Natural killer cell treated with Interleukin-12 subunit alpha and Interleukin-12 subunit beta and Interleukin-15 and Interleukin-18, amount 100 ng/mL, for 72 hours (primary cell): ENCODE results near the gene ACP2. TPM values are rescaled to one million over a fixed set of nuclear protein-coding genes. Genes with fewer than 3 reads are reported as not detected.

Experiments used
- ATAC-seq, 2 donors: fragments of 150-1000 bp; cut with Tn5 transposase in 1 of 2; sonication (Bioruptor Pico), chemical (Tn5 transposase) in 1 of 2; 2 replicates each; pipeline ENCODE4 v1.10.0; 2021
- DNase-seq: peaks from one replicate; pipeline ENCODE4 v3.0.0; 2022; ENCODE audit warnings: low spot score
- H3K27ac Mint-ChIP-seq, 2 donors: 1 replicate in 1 of 2; 2 replicates in 1 of 2; pipeline ENCODE4 v1.8.0; 2022; ENCODE audit warnings: mixed read lengths in 2 of 2, mild to moderate bottlenecking in 1 of 2, moderate library complexity in 1 of 2
- H3K27me3 Mint-ChIP-seq, 2 donors: 1 replicate in 1 of 2; 2 replicates in 1 of 2; pipeline ENCODE4 v1.8.0; 2022; ENCODE audit warnings: mixed read lengths in 2 of 2
- H3K36me3 Mint-ChIP-seq: one replicate; pipeline ENCODE4 v1.8.0; 2022; ENCODE audit warnings: mixed read lengths
- H3K4me1 Mint-ChIP-seq, 2 donors: 1 replicate in 1 of 2; 2 replicates in 1 of 2; pipeline ENCODE4 v1.8.0; 2022; ENCODE audit warnings: low read depth in 2 of 2, mixed read lengths in 2 of 2, mild to moderate bottlenecking in 1 of 2
- H3K4me3 Mint-ChIP-seq: one replicate; pipeline ENCODE4 v1.8.0; 2022; ENCODE audit warnings: mixed read lengths
- H3K9me3 Mint-ChIP-seq: 2 replicates; pipeline ENCODE4 v1.8.0; 2022; ENCODE audit warnings: mixed read lengths
- total RNA-seq, 2 donors: library from RNA; stranded (reverse); gene quantifications; one replicate each; pipeline ENCODE4 v1.2.3, GENCODE V29; 2022

ACP2 gene
- total RNA-seq, result 10 to 100 TPM; 27.3 to 33.3 TPM

- H3K27me3 Mint-ChIP-seq, result no peaks in the 10 kb centered on the region
- no peaks in the 10 kb centered on the region for H3K9me3 Mint-ChIP-seq
- ATAC-seq (peak; percentile 98), DNase-seq (peak; percentile 87)
- H3K27ac Mint-ChIP-seq, result peak within 1 kb of the TSS; percentile 94 to 99
- H3K4me3 Mint-ChIP-seq, result peak within 1 kb of the TSS; percentile 96
- H3K36me3 Mint-ChIP-seq, result no peaks in the 10 kb centered on the region
- H3K4me1 Mint-ChIP-seq, result peaks cover 18 to 28% of the 10 kb centered on the region in 2 donors
These were observed at the start of gene ACP2 for GRCh38 chr11:47248664-47249377. Gene ACP2, minus strand, starts transcription at chr11:47248814. Its CDS starts 25 bp downstream, at chr11:47248789.

- H3K4me1 Mint-ChIP-seq, result peaks cover 5 to 20% of the 10 kb centered on the region in 2 donors
- ATAC-seq, result no peak
- H3K9me3 Mint-ChIP-seq, result no peaks in the 10 kb centered on the region
- DNase-seq, result no peak
- peaks cover 42% of the 10 kb centered on the region for H3K36me3 Mint-ChIP-seq
- H3K27me3 Mint-ChIP-seq, result no peaks in the 10 kb centered on the region
- no peak overlapping the region for H3K4me3 Mint-ChIP-seq
- peak overlapping the region; percentile 35 to 79 for H3K27ac Mint-ChIP-seq
These were observed 47.4 kb upstream of the ACP2 start for GRCh38 chr11:47296045-47296444.

- peaks cover 47% of the 10 kb centered on the region for H3K36me3 Mint-ChIP-seq
These were observed 46.8 kb upstream of the ACP2 start for GRCh38 chr11:47295385-47295784.

GRCh38 chr11:47289856-47290255 is 41.2 kb upstream of the ACP2 start:
- DNase-seq, result no peak
- no peak for ATAC-seq
- Mint-ChIP-seq H3K27me3 (no peaks in the 10 kb centered on the region), H3K4me3 (no peak overlapping the region), H3K36me3 (peaks cover 40% of the 10 kb centered on the region), H3K4me1 (peaks cover 0 to 9% of the 10 kb centered on the region in 2 donors), H3K9me3 (no peaks in the 10 kb centered on the region), H3K27ac (no peak overlapping the region)

More at GRCh38 chr11:47295385-47295784, 46.8 kb upstream of the ACP2 start:
- DNase-seq (no peak), ATAC-seq (peak in 1 of 2 donors; percentile 62)
- Mint-ChIP-seq H3K9me3 (no peaks in the 10 kb centered on the region), H3K27me3 (no peaks in the 10 kb centered on the region), H3K27ac (peak overlapping the region; percentile 35 to 79), H3K4me3 (no peak overlapping the region), H3K4me1 (peaks cover 5 to 17% of the 10 kb centered on the region in 2 donors)

GRCh38 chr11:47288066-47288465 is 39.5 kb upstream of the ACP2 start:
- Mint-ChIP-seq H3K4me3 (no peak overlapping the region), H3K9me3 (no peaks in the 10 kb centered on the region), H3K27me3 (no peaks in the 10 kb centered on the region), H3K36me3 (peaks cover 47% of the 10 kb centered on the region), H3K4me1 (peaks cover 0 to 9% of the 10 kb centered on the region in 2 donors), H3K27ac (no peak overlapping the region)
- DNase-seq, result no peak
- no peak for ATAC-seq

- Mint-ChIP-seq H3K4me1 (peaks cover 0 to 5% of the 10 kb centered on the region in 2 donors), H3K4me3 (no peak overlapping the region), H3K36me3 (peaks cover 42% of the 10 kb centered on the region), H3K27ac (peak overlapping the region in 1 of 2 donors; percentile 23), H3K27me3 (no peaks in the 10 kb centered on the region), H3K9me3 (no peaks in the 10 kb centered on the region)
- DNase-seq (no peak), ATAC-seq (no peak)
These were observed 37.6 kb upstream of the ACP2 start for GRCh38 chr11:47285969-47286770.

GRCh38 chr11:47284151-47284550 is 35.5 kb upstream of the ACP2 start:
- peaks cover 31% of the 10 kb centered on the region for H3K36me3 Mint-ChIP-seq

GRCh38 chr11:47282462-47282861 is 33.8 kb upstream of the ACP2 start:
- peaks cover 0 to 8% of the 10 kb centered on the region in 2 donors for H3K4me1 Mint-ChIP-seq
- no peaks in the 10 kb centered on the region for H3K27me3 Mint-ChIP-seq
- ATAC-seq, result no peak
- H3K4me3 Mint-ChIP-seq, result no peak overlapping the region
- no peaks in the 10 kb centered on the region for H3K9me3 Mint-ChIP-seq
- no peak for DNase-seq
- H3K27ac Mint-ChIP-seq, result no peak overlapping the region
- H3K36me3 Mint-ChIP-seq, result peaks cover 35% of the 10 kb centered on the region

More at GRCh38 chr11:47284151-47284550, 35.5 kb upstream of the ACP2 start:
- no peaks in the 10 kb centered on the region for H3K27me3 Mint-ChIP-seq
- no peaks in the 10 kb centered on the region for H3K9me3 Mint-ChIP-seq
- no peak overlapping the region for H3K27ac Mint-ChIP-seq
- no peak overlapping the region for H3K4me3 Mint-ChIP-seq
- no peak for ATAC-seq
- DNase-seq, result no peak
- H3K4me1 Mint-ChIP-seq, result peaks cover 0 to 8% of the 10 kb centered on the region in 2 donors

- Mint-ChIP-seq H3K4me1 (peaks cover 5 to 15% of the 10 kb centered on the region in 2 donors), H3K27me3 (no peaks in the 10 kb centered on the region), H3K9me3 (no peaks in the 10 kb centered on the region), H3K27ac (no peak overlapping the region), H3K4me3 (no peak overlapping the region), H3K36me3 (peaks cover 34% of the 10 kb centered on the region)
- DNase-seq (no peak), ATAC-seq (no peak)
These were observed 32.2 kb upstream of the ACP2 start for GRCh38 chr11:47280860-47281259.

GRCh38 chr11:47280099-47280498 is 31.5 kb upstream of the ACP2 start:
- DNase-seq (no peak), ATAC-seq (no peak)
- H3K36me3 Mint-ChIP-seq, result peaks cover 28% of the 10 kb centered on the region
- H3K4me3 Mint-ChIP-seq, result no peak overlapping the region
- H3K9me3 Mint-ChIP-seq, result no peaks in the 10 kb centered on the region
- peaks cover 5 to 15% of the 10 kb centered on the region in 2 donors for H3K4me1 Mint-ChIP-seq
- H3K27ac Mint-ChIP-seq, result no peak overlapping the region
- no peaks in the 10 kb centered on the region for H3K27me3 Mint-ChIP-seq

- DNase-seq (no peak), ATAC-seq (no peak)
- Mint-ChIP-seq H3K27ac (no peak overlapping the region), H3K27me3 (no peaks in the 10 kb centered on the region), H3K4me3 (no peak overlapping the region), H3K36me3 (peaks cover 27% of the 10 kb centered on the region), H3K4me1 (peaks cover 14 to 21% of the 10 kb centered on the region in 2 donors), H3K9me3 (no peaks in the 10 kb centered on the region)
These were observed 30.2 kb upstream of the ACP2 start for GRCh38 chr11:47278769-47279168.

GRCh38 chr11:47278058-47278457 is 29.4 kb upstream of the ACP2 start:
- H3K27ac Mint-ChIP-seq, result no peak overlapping the region
- H3K4me1 Mint-ChIP-seq, result peaks cover 19 to 21% of the 10 kb centered on the region in 2 donors
- no peak overlapping the region for H3K4me3 Mint-ChIP-seq
- DNase-seq (no peak), ATAC-seq (no peak)
- peaks cover 26% of the 10 kb centered on the region for H3K36me3 Mint-ChIP-seq
- H3K27me3 Mint-ChIP-seq, result no peaks in the 10 kb centered on the region
- no peaks in the 10 kb centered on the region for H3K9me3 Mint-ChIP-seq

- H3K27ac Mint-ChIP-seq, result no peak overlapping the region
- H3K4me3 Mint-ChIP-seq, result no peak overlapping the region
- no peak for DNase-seq
- peaks cover 19% of the 10 kb centered on the region for H3K36me3 Mint-ChIP-seq
- H3K4me1 Mint-ChIP-seq, result peaks cover 29 to 30% of the 10 kb centered on the region in 2 donors
- ATAC-seq, result no peak
- H3K27me3 Mint-ChIP-seq, result no peaks in the 10 kb centered on the region
- no peaks in the 10 kb centered on the region for H3K9me3 Mint-ChIP-seq
These were observed 28.3 kb upstream of the ACP2 start for GRCh38 chr11:47276923-47277322.
